Measurements from ENCODE around the gene CEP162. TPM values are rescaled to one million over a fixed set of nuclear protein-coding genes. Genes with fewer than 3 reads are reported as not detected.
A peak's percentile ranks its signal among the peaks of the same experiment; 100 is the strongest.
"Not testable (repeated sequence)": the region's sequence is repeated elsewhere in the genome, so short reads cannot be mapped to it uniquely, and the experiment has no call there.

Gene CEP162
- total RNA-seq, 6 experiments from 2014 or later = 1.7 to 3.8 (median 2.5) TPM

GRCh38 chr6:84137989-84138575 lies 89.4 kb downstream of the CEP162 start:
- ATAC-seq = peak in 3 of 4 donors; percentile 43 to 59 (median 55)
- Histone ChIP-seq H3K9me3 (no peaks in the 10 kb centered on the region), H3K4me1 (no peaks in the 10 kb centered on the region), H3K36me3 (no peaks in the 10 kb centered on the region), H3K4me3 (no peak overlapping the region), H3K27me3 (no peaks in the 10 kb centered on the region), H3K27ac (no peak overlapping the region)
- DNase-seq = no peak
- WGBS (ENCODE audit: insufficient coverage, low coverage, low lambda C conversion rate, missing lambda C conversion rate) = 82% methylated on average over 2 of the region's 2 CpGs
- intact Hi-C loops (cut with DNase I) = no loop called here
- TF ChIP-seq POLR2A (IDR thresholded peaks at IDR 0.05) (no peak), CTCF (IDR thresholded peaks at IDR 0.05) (no peak)

GRCh38 chr6:84137051-84137375 lies 90.4 kb downstream of the CEP162 start:
- no peak overlapping the region for H3K27ac ChIP-seq
- H3K4me3 ChIP-seq = no peak overlapping the region
- intact Hi-C loops (cut with DNase I) = no loop called here
- WGBS (ENCODE audit: insufficient coverage, low coverage, low lambda C conversion rate, missing lambda C conversion rate) = 98% methylated on average over 5 of the region's 5 CpGs
- no peak for DNase-seq
- no peaks in the 10 kb centered on the region for H3K9me3 ChIP-seq
- no peaks in the 10 kb centered on the region for H3K36me3 ChIP-seq
- no peak for TF ChIP-seq POLR2A (IDR thresholded peaks at IDR 0.05)
- TF ChIP-seq CTCF (IDR thresholded peaks at IDR 0.05) = no peak
- no peaks in the 10 kb centered on the region for H3K27me3 ChIP-seq
- no peak for ATAC-seq
- H3K4me1 ChIP-seq = no peaks in the 10 kb centered on the region

GRCh38 chr6:84136364-84137050 lies 90.9 kb downstream of the CEP162 start:
- Histone ChIP-seq H3K27me3 (no peaks in the 10 kb centered on the region), H3K9me3 (no peaks in the 10 kb centered on the region), H3K4me1 (no peaks in the 10 kb centered on the region), H3K27ac (no peak overlapping the region), H3K4me3 (no peak overlapping the region), H3K36me3 (no peaks in the 10 kb centered on the region)
- ATAC-seq (no peak), DNase-seq (no peak)
- TF ChIP-seq CTCF (IDR thresholded peaks at IDR 0.05) (no peak), POLR2A (IDR thresholded peaks at IDR 0.05) (no peak)
- 91% methylated on average over 4 of the region's 4 CpGs for WGBS (ENCODE audit: insufficient coverage, low coverage, low lambda C conversion rate, missing lambda C conversion rate)
- intact Hi-C loops (cut with DNase I) = no loop called here

- 96% methylated on average over 5 of the region's 5 CpGs for WGBS (ENCODE audit: insufficient coverage, low coverage, low lambda C conversion rate, missing lambda C conversion rate)
- H3K36me3 ChIP-seq = no peaks in the 10 kb centered on the region
- no peak overlapping the region for H3K27ac ChIP-seq
- intact Hi-C loops (cut with DNase I) = no loop called here
- ATAC-seq (no peak), DNase-seq (no peak)
- H3K9me3 ChIP-seq = no peaks in the 10 kb centered on the region
- H3K27me3 ChIP-seq = no peaks in the 10 kb centered on the region
- no peak overlapping the region for H3K4me3 ChIP-seq
- no peaks in the 10 kb centered on the region for H3K4me1 ChIP-seq
- no peak for TF ChIP-seq POLR2A (IDR thresholded peaks at IDR 0.05)
- TF ChIP-seq CTCF (IDR thresholded peaks at IDR 0.05) = no peak
Observed at GRCh38 chr6:84135291-84135690, 92.2 kb downstream of the CEP162 start.

GRCh38 chr6:84133385-84133784 lies 94.1 kb downstream of the CEP162 start:
- WGBS (ENCODE audit: insufficient coverage, low coverage, low lambda C conversion rate, missing lambda C conversion rate) = 88% methylated on average over 3 of the region's 9 CpGs
- H3K9me3 ChIP-seq; H3K4me3 ChIP-seq; H3K27ac ChIP-seq; H3K4me1 ChIP-seq; H3K27me3 ChIP-seq; ATAC-seq; DNase-seq; intact Hi-C loops (cut with DNase I); H3K36me3 ChIP-seq: not testable (repeated sequence)

- H3K4me1 ChIP-seq; intact Hi-C loops (cut with DNase I); DNase-seq; H3K9me3 ChIP-seq; H3K27me3 ChIP-seq; H3K4me3 ChIP-seq; H3K36me3 ChIP-seq: not testable (repeated sequence)
- H3K27ac ChIP-seq = peak overlapping the region in 1 of 3 donors; percentile 1
- ATAC-seq = peak; percentile 80 to 99 (median 96)
- 31% methylated on average over 1 of the region's 1 CpG for WGBS (ENCODE audit: insufficient coverage, low coverage, low lambda C conversion rate, missing lambda C conversion rate)
Observed at GRCh38 chr6:84129588-84129987, 97.9 kb downstream of the CEP162 start.

All from right lobe of liver (tissue), 6 donors.